B cell (primary cell): ENCODE measurements around the gene PCGF1. TPM values are rescaled to one million over a fixed set of nuclear protein-coding genes. Genes with fewer than 3 reads are reported as not detected.
A peak's percentile ranks its signal among the peaks of the same experiment; 100 is the strongest.

Experiments used
- ATAC-seq: fragments of 200-7000 bp; cut with Tn5 transposase; one replicate; pipeline ENCODE4 v1.10.0; 2021; ENCODE audit warnings: low read depth, mild to moderate bottlenecking, moderate number of reproducible peaks, moderate library complexity
- CTCF ChIA-PET: fragments of 350-600 bp; sonication (Branson Sonifier 250); formaldehyde crosslinking; loops from one replicate; lab custom pipeline; 2021; ENCODE audit warnings: antibody characterized with exemption, inconsistent platforms; lab: Charles Lee
- POLR2A ChIA-PET: fragments of 350-600 bp; sonication (Branson Sonifier 250); formaldehyde crosslinking; loops from one replicate; lab custom pipeline; 2021; ENCODE audit warnings: antibody characterized with exemption; lab: Charles Lee
- DNase-seq: peaks from one replicate; pipeline ENCODE4 v3.0.0; 2013
- H2AFZ ChIP-seq: 2 replicates; pipeline ENCODE4 v1.6.1; 2012; ENCODE audit warnings: mild to moderate bottlenecking, low read depth, low read length; ENCODE audit not compliant: insufficient read depth, poor library complexity, severe bottlenecking
- H3K27ac ChIP-seq, 2 donors: 1 replicate in 1 of 2; 2 replicates in 1 of 2; pipeline ENCODE4 v1.5.1; 2012 to 2013; ENCODE audit warnings: low read length in 2 of 2, mild to moderate bottlenecking in 2 of 2, moderate library complexity in 1 of 2
- H3K27me3 ChIP-seq, 4 experiments: fragments of 200-600 bp in 1 of 4; sonication (generic) in 1 of 4; replicated peaks in 1 of 4; 1 replicate in 2 of 4; 2 replicates in 2 of 4; pipeline versions ENCODE4 v1.6.1 to v1.7.0; 2013 to 2016; ENCODE audit warnings: low read length in 3 of 4, mild to moderate bottlenecking in 2 of 4, mixed read lengths in 1 of 4, moderate library complexity in 1 of 4; ENCODE audit not compliant: insufficient read depth in 4 of 4, control insufficient read depth in 3 of 4; ENCODE audit errors: control extremely low read depth in 1 of 4
- H3K36me3 ChIP-seq, 2 experiments: replicated peaks in 1 of 2; 1 replicate in 1 of 2; 2 replicates in 1 of 2; pipeline versions ENCODE4 v1.6.1 to v1.7.1; 2013; ENCODE audit warnings: low read length in 1 of 2; ENCODE audit not compliant: insufficient read depth in 2 of 2, control insufficient read depth in 1 of 2; ENCODE audit errors: control extremely low read depth in 1 of 2, extremely low read depth in 1 of 2
- H3K4me1 ChIP-seq, 2 donors: fragments of 200-600 bp in 1 of 2; sonication (generic) in 1 of 2; 1 replicate in 1 of 2; 2 replicates in 1 of 2; pipeline versions ENCODE4 v1.5.1 to v1.6.1; 2013 to 2017; ENCODE audit warnings: low read length in 2 of 2; ENCODE audit not compliant: control insufficient read depth in 2 of 2, insufficient read depth in 2 of 2
- H3K4me2 ChIP-seq: replicated peaks from 2 replicates; pipeline ENCODE3; 2012; ENCODE audit warnings: mild to moderate bottlenecking, low read depth, low read length; ENCODE audit not compliant: poor library complexity, severe bottlenecking
- H3K4me3 ChIP-seq, 5 experiments: fragments of 200-600 bp in 1 of 5; sonication (generic) in 1 of 5; 1 replicate in 3 of 5; 2 replicates in 2 of 5; pipeline versions ENCODE4 v1.5.1 to v1.7.0; 2011 to 2016; ENCODE audit warnings: low read length in 4 of 5, mild to moderate bottlenecking in 4 of 5, low read depth in 2 of 5, control low read depth in 1 of 5, moderate library complexity in 1 of 5; ENCODE audit not compliant: insufficient read depth in 1 of 5; ENCODE audit errors: control extremely low read depth in 1 of 5, extremely low read depth in 1 of 5
- H3K79me2 ChIP-seq: fragments of 200-600 bp; sonication (generic); one replicate; pipeline ENCODE4 v1.6.0; 2016; ENCODE audit warnings: low read length; ENCODE audit not compliant: control insufficient read depth, insufficient read depth
- H3K9ac ChIP-seq: fragments of 200-600 bp; sonication (generic); 2 replicates; pipeline ENCODE4 v1.6.1; 2017; ENCODE audit warnings: mild to moderate bottlenecking, low read length, moderate library complexity
- H3K9me3 ChIP-seq, 3 donors: one replicate each; pipeline versions ENCODE4 v1.6.1 to v1.7.1; 2013; ENCODE audit warnings: low read length in 2 of 3; ENCODE audit not compliant: control insufficient read depth in 2 of 3, insufficient read depth in 1 of 3; ENCODE audit errors: control extremely low read depth in 1 of 3
- H4K20me1 ChIP-seq: 2 replicates; pipeline ENCODE4 v1.6.0; 2012; ENCODE audit warnings: mild to moderate bottlenecking, low read length; ENCODE audit not compliant: insufficient read depth, control insufficient read depth, poor library complexity, severe bottlenecking
- H3K27ac Mint-ChIP-seq: one replicate; pipeline ENCODE4 v1.8.0; 2021; ENCODE audit warnings: mixed read lengths
- H3K27me3 Mint-ChIP-seq: one replicate; pipeline ENCODE4 v1.8.0; 2021; ENCODE audit warnings: mixed read lengths
- H3K4me1 Mint-ChIP-seq: one replicate; pipeline ENCODE4 v1.8.0; 2021; ENCODE audit warnings: mixed read lengths
- H3K4me3 Mint-ChIP-seq: one replicate; pipeline ENCODE4 v1.8.0; 2021; ENCODE audit warnings: mixed read lengths
- H3K9me3 Mint-ChIP-seq: one replicate; pipeline ENCODE4 v1.8.0; 2022; ENCODE audit warnings: mixed read lengths; ENCODE audit not compliant: insufficient read depth
- EZH2 ChIP-seq: IDR thresholded peaks from 2 replicates; pipeline ENCODE4 v1.6.1; 2012; ENCODE audit warnings: borderline replicate concordance, low read depth, mild to moderate bottlenecking, moderate library complexity, low read length; ENCODE audit not compliant: insufficient read depth, poor library complexity, severe bottlenecking
- WGBS: methylation state at CpG from one replicate; pipeline ENCODE4 v1.1.5; 2013; ENCODE audit warnings: missing lambda C conversion rate; ENCODE audit not compliant: insufficient coverage; 5-methylcytosine and 5-hydroxymethylcytosine counted together
- intact Hi-C: fragments of 100-400 bp; cut with micrococcal nuclease; formaldehyde crosslinking; loops from one replicate; pipeline ENCODE4 v1.10.0; 2022
- polyA plus RNA-seq: library from polyadenylated mRNA; depleted of rRNA; stranded (reverse); fragments of >200 nt; gene quantifications from 2 replicates; pipeline ENCODE4 v1.2.3, GENCODE V29; 2012
- total RNA-seq, 2 donors: library from RNA; stranded (reverse); fragments of 120-200 nt in 1 of 2; gene quantifications; 1 replicate in 1 of 2; 2 replicates in 1 of 2; pipeline versions ENCODE4 v1.2.3 to v1.2.4, GENCODE V29; 2013 to 2022
- TF ChIP-seq, protein P1 (sequence below): fragments of 200-600 bp; IDR thresholded peaks from one replicate; pipeline ENCODE4 v1.8.0; 2022; ENCODE audit warnings: antibody characterized with exemption, mild to moderate bottlenecking

PCGF1 gene
- total and polyA plus RNA-seq, 2 donors (not counting 1 experiment from before 2014, with no cell fraction given): 21.9 to 40.1 TPM

- peak overlapping the region; percentile 67 for H3K9ac ChIP-seq
- no peak for DNase-seq
- POLR2A ChIA-PET: interaction anchor here (0.5 to 1.6 kb wide), 5 partner anchors 46 to 680 kb away, joined by 3 to 6 read pairs (median 3); partner anchors contain the start of gene WBP1
- H3K4me2 ChIP-seq: peak overlapping the region; percentile 94
- H3K36me3 ChIP-seq: peaks cover 0 to 10% of the 10 kb centered on the region in 2 experiments
- peak overlapping the region; percentile 73 for H2AFZ ChIP-seq
- no peak for ATAC-seq
- Mint-ChIP-seq H3K9me3 (no peaks in the 10 kb centered on the region), H3K27ac (peak overlapping the region; percentile 81), H3K27me3 (peaks cover 54% of the 10 kb centered on the region), H3K4me1 (peaks cover 74% of the 10 kb centered on the region), H3K4me3 (peak overlapping the region; percentile 86)
- intact Hi-C loops: loop anchor here (1.0 kb wide), 1 partner anchor 84 kb away; no protein-coding TSS in a partner anchor
- peaks cover 53 to 56% of the 10 kb centered on the region in 2 donors for H3K4me1 ChIP-seq
- no peak overlapping the region for H3K27ac ChIP-seq
- no peaks in the 10 kb centered on the region for H4K20me1 ChIP-seq
- H3K4me3 ChIP-seq: peak overlapping the region in 4 of 5 experiments; percentile 46 to 67 (median 54)
- peaks cover 0 to 23% (median 0%) of the 10 kb centered on the region in 3 donors for H3K9me3 ChIP-seq
- 62% methylated on average over 45 of the region's 45 CpGs for WGBS
- CTCF ChIA-PET: interaction anchor here (0.8 to 8.1 kb wide), 11 partner anchors 8 to 84 kb away, joined by 3 to 111 read pairs (median 4); partner anchors contain the start of genes AUP1, CCDC142, TLX2 and TTC31
- peaks cover 0 to 71% (median 29%) of the 10 kb centered on the region in 4 experiments for H3K27me3 ChIP-seq
- H3K79me2 ChIP-seq: peaks cover 8% of the 10 kb centered on the region
- no peak for TF ChIP-seq EZH2
- TF ChIP-seq, protein P1, sequence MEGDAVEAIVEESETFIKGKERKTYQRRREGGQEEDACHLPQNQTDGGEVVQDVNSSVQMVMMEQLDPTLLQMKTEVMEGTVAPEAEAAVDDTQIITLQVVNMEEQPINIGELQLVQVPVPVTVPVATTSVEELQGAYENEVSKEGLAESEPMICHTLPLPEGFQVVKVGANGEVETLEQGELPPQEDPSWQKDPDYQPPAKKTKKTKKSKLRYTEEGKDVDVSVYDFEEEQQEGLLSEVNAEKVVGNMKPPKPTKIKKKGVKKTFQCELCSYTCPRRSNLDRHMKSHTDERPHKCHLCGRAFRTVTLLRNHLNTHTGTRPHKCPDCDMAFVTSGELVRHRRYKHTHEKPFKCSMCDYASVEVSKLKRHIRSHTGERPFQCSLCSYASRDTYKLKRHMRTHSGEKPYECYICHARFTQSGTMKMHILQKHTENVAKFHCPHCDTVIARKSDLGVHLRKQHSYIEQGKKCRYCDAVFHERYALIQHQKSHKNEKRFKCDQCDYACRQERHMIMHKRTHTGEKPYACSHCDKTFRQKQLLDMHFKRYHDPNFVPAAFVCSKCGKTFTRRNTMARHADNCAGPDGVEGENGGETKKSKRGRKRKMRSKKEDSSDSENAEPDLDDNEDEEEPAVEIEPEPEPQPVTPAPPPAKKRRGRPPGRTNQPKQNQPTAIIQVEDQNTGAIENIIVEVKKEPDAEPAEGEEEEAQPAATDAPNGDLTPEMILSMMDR: no peak
Observed at GRCh38 chr2:74503506-74504475, 3.7 kb downstream of the PCGF1 start.
